Measurements from ENCODE around the gene NUMA1. TPM values are rescaled to one million over a fixed set of nuclear protein-coding genes. Genes with fewer than 3 reads are reported as not detected.
A peak's percentile ranks its signal among the peaks of the same experiment; 100 is the strongest.

Gene NUMA1
- total and polyA plus RNA-seq, 2 of the 13 experiments (the other 11 are each of a cell fraction or from before 2014, with no cell fraction given) = 57.3 to 60.2 TPM

DNA sequence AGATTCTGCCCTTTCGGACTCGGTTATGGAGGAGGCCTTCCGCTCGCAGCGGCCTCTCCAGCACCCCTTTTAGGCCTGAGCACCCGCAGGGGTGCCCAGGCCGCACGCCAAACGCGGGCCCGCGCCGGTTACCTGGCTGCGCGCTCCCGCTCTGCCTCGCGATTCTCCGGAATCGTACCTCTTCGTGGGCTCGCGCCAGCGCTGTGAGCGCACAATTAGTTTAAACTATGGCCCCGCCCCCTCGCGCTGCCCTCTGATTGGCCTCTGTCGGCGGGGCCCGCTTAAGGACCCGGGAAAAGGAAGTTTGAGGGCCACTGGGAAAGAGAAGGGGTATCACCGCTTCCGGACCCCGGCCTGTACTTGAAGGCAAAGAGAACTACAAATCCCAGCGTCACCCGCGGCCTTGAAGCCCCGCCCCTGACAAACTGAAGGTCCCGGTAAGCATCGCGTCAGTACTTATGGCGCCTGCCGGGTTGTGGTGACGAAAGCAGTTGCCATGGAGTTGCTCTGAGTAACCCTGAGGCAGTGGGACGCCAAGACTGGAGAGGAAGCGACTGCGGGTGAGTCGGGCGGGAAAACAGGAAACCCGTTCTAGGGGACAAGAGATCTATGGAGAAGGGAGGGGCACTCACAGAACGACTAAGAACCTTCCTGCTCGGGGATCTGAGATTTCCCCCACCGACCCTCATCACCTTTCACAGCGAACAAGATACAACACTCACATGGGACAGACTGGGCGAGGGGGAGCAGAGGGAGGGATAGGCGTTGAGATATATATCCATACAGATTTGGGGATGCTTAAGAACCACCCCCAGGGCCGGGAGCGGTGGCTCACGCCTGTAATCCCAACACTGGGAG, at the start of gene NUMA1, which contains the start of gene LRRC51 (continued):
- TF ChIP-seq, protein P1, sequence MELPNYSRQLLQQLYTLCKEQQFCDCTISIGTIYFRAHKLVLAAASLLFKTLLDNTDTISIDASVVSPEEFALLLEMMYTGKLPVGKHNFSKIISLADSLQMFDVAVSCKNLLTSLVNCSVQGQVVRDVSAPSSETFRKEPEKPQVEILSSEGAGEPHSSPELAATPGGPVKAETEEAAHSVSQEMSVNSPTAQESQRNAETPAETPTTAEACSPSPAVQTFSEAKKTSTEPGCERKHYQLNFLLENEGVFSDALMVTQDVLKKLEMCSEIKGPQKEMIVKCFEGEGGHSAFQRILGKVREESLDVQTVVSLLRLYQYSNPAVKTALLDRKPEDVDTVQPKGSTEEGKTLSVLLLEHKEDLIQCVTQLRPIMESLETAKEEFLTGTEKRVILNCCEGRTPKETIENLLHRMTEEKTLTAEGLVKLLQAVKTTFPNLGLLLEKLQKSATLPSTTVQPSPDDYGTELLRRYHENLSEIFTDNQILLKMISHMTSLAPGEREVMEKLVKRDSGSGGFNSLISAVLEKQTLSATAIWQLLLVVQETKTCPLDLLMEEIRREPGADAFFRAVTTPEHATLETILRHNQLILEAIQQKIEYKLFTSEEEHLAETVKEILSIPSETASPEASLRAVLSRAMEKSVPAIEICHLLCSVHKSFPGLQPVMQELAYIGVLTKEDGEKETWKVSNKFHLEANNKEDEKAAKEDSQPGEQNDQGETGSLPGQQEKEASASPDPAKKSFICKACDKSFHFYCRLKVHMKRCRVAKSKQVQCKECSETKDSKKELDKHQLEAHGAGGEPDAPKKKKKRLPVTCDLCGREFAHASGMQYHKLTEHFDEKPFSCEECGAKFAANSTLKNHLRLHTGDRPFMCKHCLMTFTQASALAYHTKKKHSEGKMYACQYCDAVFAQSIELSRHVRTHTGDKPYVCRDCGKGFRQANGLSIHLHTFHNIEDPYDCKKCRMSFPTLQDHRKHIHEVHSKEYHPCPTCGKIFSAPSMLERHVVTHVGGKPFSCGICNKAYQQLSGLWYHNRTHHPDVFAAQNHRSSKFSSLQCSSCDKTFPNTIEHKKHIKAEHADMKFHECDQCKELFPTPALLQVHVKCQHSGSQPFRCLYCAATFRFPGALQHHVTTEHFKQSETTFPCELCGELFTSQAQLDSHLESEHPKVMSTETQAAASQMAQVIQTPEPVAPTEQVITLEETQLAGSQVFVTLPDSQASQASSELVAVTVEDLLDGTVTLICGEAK (IDR thresholded peaks at IDR 0.05) = no peak; the same call in 1 of the 2 replicates
- TF ChIP-seq, protein P1 (CRISPR knock-in tag; IDR thresholded peaks at IDR 0.05) = no peak; the same call in 1 of the 2 replicates
- TF ChIP-seq KDM5A (IDR thresholded peaks at IDR 0.05; ENCODE audit: borderline replicate concordance, low read length) (peak; percentile 79; the same call in 1 of the 2 replicates), JDP2 (CRISPR knock-in tag; IDR thresholded peaks at IDR 0.05; ENCODE audit: borderline replicate concordance) (no peak), CBFB (CRISPR knock-in tag; IDR thresholded peaks at IDR 0.05) (no peak), PRPF4 (IDR thresholded peaks at IDR 0.05; ENCODE audit: low read depth, low read length, poor library complexity, severe bottlenecking) (no peak), POLR2A (IDR thresholded peaks at IDR 0.05; ENCODE audit: insufficient read depth in 1 of 2, low read depth in 2 of 2, low read length in 2 of 2) (peak; percentile 58 to 74; a peak in 2 of 4 replicates), ISL2 (CRISPR knock-in tag; IDR thresholded peaks at IDR 0.05) (0 out of 2 replicates have a peak, but pooled peaks have one; percentile 29), ZNF138 (CRISPR knock-in tag; IDR thresholded peaks at IDR 0.05; ENCODE audit: low read depth) (no peak), ZFP37 (CRISPR knock-in tag; IDR thresholded peaks at IDR 0.05; ENCODE audit: borderline replicate concordance) (no peak), ZNF619 (CRISPR knock-in tag; IDR thresholded peaks at IDR 0.05) (no peak), HNRNPH1 (optimal IDR thresholded peaks at IDR 0.05; ENCODE audit: low read depth, low read length) (no peak), KDM2A (CRISPR knock-in tag; IDR thresholded peaks at IDR 0.05; ENCODE audit: borderline replicate concordance, low read depth) (no peak), KLF9 (CRISPR knock-in tag; IDR thresholded peaks at IDR 0.05; ENCODE audit: low read depth) (no peak), ZFY (CRISPR knock-in tag; IDR thresholded peaks at IDR 0.05) (peak; percentile 80), PHF21A (CRISPR knock-in tag; IDR thresholded peaks at IDR 0.05) (peak; percentile 84), ZBTB8A (CRISPR knock-in tag; IDR thresholded peaks at IDR 0.05; ENCODE audit: borderline replicate concordance, low read depth) (no peak), SNRNP70 (IDR thresholded peaks at IDR 0.05; ENCODE audit: low read depth, low read length) (no peak), ATRX (CRISPR knock-in tag; IDR thresholded peaks at IDR 0.05; ENCODE audit: borderline replicate concordance) (no peak), ZNF766 (CRISPR knock-in tag; IDR thresholded peaks at IDR 0.05; ENCODE audit: borderline replicate concordance) (no peak)
